ENCODE results near the gene EID2.

GRCh38 chr19:39506598-39506943 lies 33.4 kb downstream of the EID2 start:
- TF ChIP-seq CTCF (IDR thresholded peaks at IDR 0.05; ENCODE audit: low read depth, low read length, poor library complexity, severe bottlenecking) (no peak), EZH2phosphoT487 (IDR thresholded peaks at IDR 0.05; ENCODE audit: borderline replicate concordance, low read length) (no peak)
